Hepatocyte (in vitro differentiated cells): ENCODE measurements around the gene TWSG1.

Experiments used
- EZH2 ChIP-seq: fragments of 200-600 bp; sonication (generic); IDR thresholded peaks from 2 replicates; pipeline ENCODE4 v1.6.1; 2016; ENCODE audit warnings: antibody characterized with exemption, mild to moderate bottlenecking, borderline replicate concordance
- EZH2phosphoT487 ChIP-seq: fragments of 200-600 bp; sonication (generic); IDR thresholded peaks from one replicate; pipeline ENCODE4 v1.6.1; 2018; ENCODE audit warnings: antibody characterized with exemption, mild to moderate bottlenecking, low read depth, moderate library complexity; ENCODE audit not compliant: unreplicated experiment, severe bottlenecking
- TF ChIP-seq, protein P1 (sequence below): fragments of 200-600 bp; sonication (generic); IDR thresholded peaks from 2 replicates; pipeline ENCODE4 v1.5.1; 2016; ENCODE audit warnings: antibody characterized with exemption, mild to moderate bottlenecking; ENCODE audit not compliant: poor library complexity

DNA sequence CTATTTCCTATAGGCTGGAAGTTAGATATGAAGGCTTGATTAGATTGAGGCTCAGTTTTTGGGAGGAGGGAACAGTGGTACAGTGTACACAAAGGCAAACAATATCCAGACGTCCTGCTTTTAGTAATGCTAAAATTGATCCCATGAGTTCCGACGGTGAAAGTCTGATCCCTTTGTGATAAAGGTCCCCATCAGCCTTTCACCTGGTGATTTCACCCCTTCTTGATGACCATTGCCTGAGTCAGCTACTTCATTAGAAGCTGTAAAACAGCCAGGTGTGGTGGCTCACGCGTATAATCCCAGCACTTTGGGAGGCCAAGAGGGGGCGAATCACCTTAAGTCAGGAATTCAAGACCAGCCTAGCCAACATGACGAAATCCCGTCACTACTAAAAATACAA is 29.7 kb downstream of the TWSG1 start:
- TF ChIP-seq, protein P1, sequence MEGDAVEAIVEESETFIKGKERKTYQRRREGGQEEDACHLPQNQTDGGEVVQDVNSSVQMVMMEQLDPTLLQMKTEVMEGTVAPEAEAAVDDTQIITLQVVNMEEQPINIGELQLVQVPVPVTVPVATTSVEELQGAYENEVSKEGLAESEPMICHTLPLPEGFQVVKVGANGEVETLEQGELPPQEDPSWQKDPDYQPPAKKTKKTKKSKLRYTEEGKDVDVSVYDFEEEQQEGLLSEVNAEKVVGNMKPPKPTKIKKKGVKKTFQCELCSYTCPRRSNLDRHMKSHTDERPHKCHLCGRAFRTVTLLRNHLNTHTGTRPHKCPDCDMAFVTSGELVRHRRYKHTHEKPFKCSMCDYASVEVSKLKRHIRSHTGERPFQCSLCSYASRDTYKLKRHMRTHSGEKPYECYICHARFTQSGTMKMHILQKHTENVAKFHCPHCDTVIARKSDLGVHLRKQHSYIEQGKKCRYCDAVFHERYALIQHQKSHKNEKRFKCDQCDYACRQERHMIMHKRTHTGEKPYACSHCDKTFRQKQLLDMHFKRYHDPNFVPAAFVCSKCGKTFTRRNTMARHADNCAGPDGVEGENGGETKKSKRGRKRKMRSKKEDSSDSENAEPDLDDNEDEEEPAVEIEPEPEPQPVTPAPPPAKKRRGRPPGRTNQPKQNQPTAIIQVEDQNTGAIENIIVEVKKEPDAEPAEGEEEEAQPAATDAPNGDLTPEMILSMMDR: no peak
- TF ChIP-seq EZH2 (no peak), EZH2phosphoT487 (no peak)
